T-cell (primary cell): Measurements from ENCODE around the gene VPS51. TPM values are rescaled to one million over a fixed set of nuclear protein-coding genes. Genes with fewer than 3 reads are reported as not detected.

Experiments
- ATAC-seq, 4 experiments: fragments of 200-7000 bp in 3 of 4; fragments of 150-1000 bp in 1 of 4; cut with Tn5 transposase; replicated peaks in 1 of 4; 1 replicate in 3 of 4; 2 replicates in 1 of 4; pipeline ENCODE4 v1.10.0; 2021; ENCODE audit warnings: moderate library complexity in 3 of 4, mild to moderate bottlenecking in 2 of 4, moderate number of reproducible peaks in 1 of 4
- CTCF ChIA-PET, 2 donors: fragments of 300-600 bp; sonication (Branson Sonifier 250); formaldehyde crosslinking; loops; one replicate each; lab custom pipeline; 2022; ENCODE audit warnings: antibody characterized with exemption in 2 of 2; lab: Charles Lee
- POLR2A ChIA-PET, 2 donors: fragments of 300-600 bp; sonication (Branson Sonifier 250); formaldehyde crosslinking; loops; one replicate each; lab custom pipeline; 2022; ENCODE audit warnings: antibody characterized with exemption in 2 of 2; lab: Charles Lee
- DNase-seq, 35 experiments: peaks; one replicate each; pipeline versions ENCODE4 v3.0.0 to v3.0.0-alpha.2; 2013 to 2023
- H3K27ac ChIP-seq: one replicate; pipeline ENCODE4 v1.5.1; 2013; ENCODE audit warnings: low read length
- H3K27me3 ChIP-seq, 2 experiments: replicated peaks in 1 of 2; 1 replicate in 1 of 2; 2 replicates in 1 of 2; pipeline versions ENCODE4 v1.6.1 to v1.7.0; 2013; ENCODE audit warnings: low read length in 1 of 2, mixed read lengths in 1 of 2; ENCODE audit not compliant: control insufficient read depth in 2 of 2, insufficient read depth in 2 of 2; ENCODE audit errors: extremely low read depth in 1 of 2
- H3K36me3 ChIP-seq, 2 donors: 1 replicate in 1 of 2; 2 replicates in 1 of 2; pipeline versions ENCODE4 v1.6.1 to v1.7.0; 2013; ENCODE audit warnings: low read length in 1 of 2; ENCODE audit not compliant: control insufficient read depth in 2 of 2, insufficient read depth in 1 of 2; ENCODE audit errors: extremely low read depth in 1 of 2
- H3K4me1 ChIP-seq, 2 experiments: 1 replicate in 1 of 2; 2 replicates in 1 of 2; pipeline versions ENCODE4 v1.6.1 to v1.7.0; 2013; ENCODE audit warnings: low read length in 2 of 2, mixed read lengths in 1 of 2; ENCODE audit not compliant: insufficient read depth in 2 of 2, control insufficient read depth in 1 of 2; ENCODE audit errors: extremely low read depth in 1 of 2
- H3K4me3 ChIP-seq, 2 donors: 1 replicate in 1 of 2; 2 replicates in 1 of 2; pipeline versions ENCODE4 v1.5.1 to v1.7.0; 2013; ENCODE audit warnings: mild to moderate bottlenecking in 2 of 2, low read length in 1 of 2, moderate library complexity in 1 of 2; ENCODE audit not compliant: control insufficient read depth in 1 of 2; ENCODE audit errors: extremely low read depth in 1 of 2
- H3K9me3 ChIP-seq: 2 replicates; pipeline ENCODE4 v1.7.0; 2013
- H3K27ac Mint-ChIP-seq, 2 donors: one replicate each; pipeline ENCODE4 v1.8.0; 2020 to 2021; ENCODE audit warnings: mild to moderate bottlenecking in 2 of 2, mixed read lengths in 2 of 2
- H3K27me3 Mint-ChIP-seq, 2 donors: one replicate each; pipeline ENCODE4 v1.8.0; 2021 to 2022; ENCODE audit warnings: mixed read lengths in 2 of 2
- H3K36me3 Mint-ChIP-seq: one replicate; pipeline ENCODE4 v1.8.0; 2021; ENCODE audit warnings: mixed read lengths
- H3K4me1 Mint-ChIP-seq, 3 donors: one replicate each; pipeline ENCODE4 v1.8.0; 2020 to 2022; ENCODE audit warnings: mixed read lengths in 3 of 3, mild to moderate bottlenecking in 1 of 3
- H3K4me3 Mint-ChIP-seq, 3 donors: one replicate each; pipeline ENCODE4 v1.8.0; 2020 to 2022; ENCODE audit warnings: mild to moderate bottlenecking in 3 of 3, mixed read lengths in 3 of 3, moderate library complexity in 3 of 3
- H3K9me3 Mint-ChIP-seq, 3 donors: one replicate each; pipeline ENCODE4 v1.8.0; 2020 to 2022; ENCODE audit warnings: mixed read lengths in 3 of 3
- WGBS: methylation state at CpG from one replicate; pipeline ENCODE4 v1.1.5; 2013; ENCODE audit warnings: missing lambda C conversion rate; ENCODE audit not compliant: insufficient coverage; 5-methylcytosine and 5-hydroxymethylcytosine counted together
- total RNA-seq, 35 experiments: library from RNA in 6 of 35; stranded (reverse) in 6 of 35; fragments of 120-200 nt in 1 of 35; gene quantifications; one replicate each; pipeline versions ENCODE4 v1.2.1 to v1.2.4 and lab custom pipeline; 2013 to 2026

The VPS51 gene
- total RNA-seq: 100 to 1,000 TPM; 210 to 303 (median 263) TPM
- total RNA-seq (2013): 174 TPM
- total RNA-seq (lab: John Stamatoyannopoulos, UW): 99.3 to 296 (median 193) reads per million in 29 experiments

DNA sequence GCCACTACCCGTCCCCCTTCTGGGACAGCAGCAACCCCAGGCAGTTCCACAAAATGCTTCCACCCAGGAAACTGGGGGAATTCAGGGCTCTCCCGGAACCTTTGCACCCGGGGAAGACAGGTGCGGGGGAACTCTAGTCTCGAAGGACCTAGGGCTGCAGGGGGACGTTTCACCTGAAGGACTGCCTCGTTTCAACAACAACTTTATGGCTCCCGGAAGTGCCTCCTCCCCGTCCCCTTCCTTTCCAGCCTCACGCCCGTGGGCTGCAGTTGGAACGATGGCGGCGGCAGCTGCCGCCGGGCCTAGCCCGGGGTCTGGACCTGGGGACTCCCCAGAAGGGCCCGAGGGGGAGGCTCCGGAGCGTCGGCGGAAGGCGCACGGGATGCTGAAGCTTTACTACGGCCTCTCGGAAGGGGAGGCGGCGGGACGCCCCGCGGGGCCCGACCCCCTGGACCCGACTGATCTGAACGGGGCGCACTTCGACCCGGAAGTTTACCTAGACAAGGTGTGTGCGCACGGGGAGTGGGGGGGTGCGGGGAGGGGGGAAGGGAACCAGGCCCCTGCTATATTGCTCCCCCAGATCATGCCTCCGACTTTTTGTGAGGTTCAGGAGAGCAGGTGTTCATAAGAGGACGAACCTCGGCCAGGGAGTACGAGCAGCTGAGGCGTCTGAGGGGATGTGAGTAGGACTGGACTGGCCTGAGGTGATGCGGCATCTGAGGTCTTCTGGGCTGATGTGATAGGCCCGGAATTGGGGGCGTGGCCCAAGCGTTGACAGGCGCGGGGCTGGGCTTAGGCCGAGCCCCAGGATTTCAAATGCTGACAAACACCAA is at the start of gene VPS51:
Gene VPS51, plus strand, starts transcription at position 241 of the 833 bp plus-strand sequence. Its CDS starts 37 bp downstream, at position 278.
- peaks cover 7 to 22% of the 10 kb centered on the region in 2 experiments for H3K4me1 ChIP-seq
- H3K27ac ChIP-seq: peak within 1 kb of the TSS; percentile 83
- Mint-ChIP-seq H3K27me3 (no peaks in the 10 kb centered on the region), H3K4me1 (peaks cover 13 to 24% (median 23%) of the 10 kb centered on the region in 3 donors), H3K4me3 (peak within 1 kb of the TSS; percentile 81 to 93 (median 85)), H3K36me3 (peaks cover 16% of the 10 kb centered on the region), H3K9me3 (no peaks in the 10 kb centered on the region), H3K27ac (peak within 1 kb of the TSS; percentile 92 to 94)
- H3K27me3 ChIP-seq: no peaks in the 10 kb centered on the region
- ATAC-seq (peak; percentile 86 to 88 (median 86)), DNase-seq (peak; percentile 72 to 93 (median 82))
- H3K4me3 ChIP-seq: peak within 1 kb of the TSS; percentile 39 to 78
- H3K36me3 ChIP-seq: peaks cover 0 to 18% of the 10 kb centered on the region in 2 donors
- ChIA-PET CTCF (interaction anchor here in 1 of 2 donors (0.6 kb wide), 2 partner anchors 137 to 224 kb away, joined by 3 to 5 read pairs; no protein-coding TSS in a partner anchor), POLR2A (interaction anchor here in 1 of 2 donors (0.7 kb wide), 1 partner anchor 26 kb away, joined by 3 read pairs; the partner anchor contains the start of genes FAU and MRPL49)
- WGBS: 1% methylated on average over 44 of the region's 52 CpGs
- H3K9me3 ChIP-seq: no peaks in the 10 kb centered on the region

DNA sequence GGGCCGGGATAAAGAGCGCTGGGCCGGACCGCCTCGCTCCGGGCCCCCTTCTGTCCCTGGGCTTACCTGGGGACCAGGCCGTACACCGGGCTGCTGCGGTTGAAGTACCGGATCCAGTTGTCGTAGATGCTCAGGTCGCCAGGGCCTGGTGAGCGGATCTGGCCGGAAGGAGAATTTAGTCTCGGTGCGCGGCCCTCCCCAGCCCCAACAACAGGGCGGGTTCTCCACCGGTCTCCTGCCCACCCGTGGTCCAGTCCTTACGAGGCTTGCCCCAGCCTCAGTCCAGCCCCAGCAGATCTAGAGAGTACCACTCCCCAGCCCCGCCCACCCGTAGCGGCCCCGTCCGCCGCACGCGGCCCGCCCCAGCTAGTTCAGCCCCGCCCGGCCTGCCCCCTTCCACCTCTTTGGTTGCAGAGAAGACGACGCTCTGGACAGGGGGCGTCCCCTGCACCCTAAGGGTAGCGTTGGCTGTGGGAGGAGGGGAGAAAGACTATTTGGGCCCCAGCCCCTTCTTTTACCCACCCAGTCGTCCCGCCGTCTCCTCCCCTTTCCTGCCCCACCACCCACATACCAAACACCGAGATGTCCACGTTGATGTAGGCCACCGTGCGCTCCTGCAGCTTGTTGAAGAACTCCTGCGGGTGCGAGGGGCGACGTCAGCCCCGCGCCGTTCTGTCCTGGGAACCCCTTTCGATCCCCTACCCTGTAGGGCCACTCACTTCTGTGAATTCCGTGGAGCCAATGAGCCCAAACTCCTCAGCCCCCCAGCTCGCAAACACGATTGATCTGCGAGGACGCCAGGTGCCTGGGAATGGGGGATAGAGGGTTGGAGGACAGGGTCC is 48.2 kb upstream of the VPS51 start:
- Mint-ChIP-seq H3K9me3 (no peaks in the 10 kb centered on the region), H3K36me3 (peaks cover 8% of the 10 kb centered on the region), H3K4me3 (peak overlapping the region; percentile 78 to 83 (median 82)), H3K4me1 (peaks cover 20 to 29% (median 23%) of the 10 kb centered on the region in 3 donors), H3K27ac (peak overlapping the region; percentile 80 to 94), H3K27me3 (no peaks in the 10 kb centered on the region)
- DNase-seq: peak in 13 of 35 experiments; percentile 6 to 38 (median 20)
- Histone ChIP-seq H3K4me1 (peaks cover 0 to 30% of the 10 kb centered on the region in 2 experiments), H3K4me3 (peak overlapping the region in 1 of 2 donors; percentile 47), H3K27ac (no peak overlapping the region), H3K36me3 (peaks cover 0 to 13% of the 10 kb centered on the region in 2 donors), H3K9me3 (no peaks in the 10 kb centered on the region), H3K27me3 (peaks cover 0 to 1% of the 10 kb centered on the region in 2 experiments)
- peak; percentile 66 to 69 (median 68) for ATAC-seq
- 40% methylated on average over 27 of the region's 56 CpGs for WGBS
- CTCF ChIA-PET: no interaction called here
- POLR2A ChIA-PET: no interaction called here

DNA sequence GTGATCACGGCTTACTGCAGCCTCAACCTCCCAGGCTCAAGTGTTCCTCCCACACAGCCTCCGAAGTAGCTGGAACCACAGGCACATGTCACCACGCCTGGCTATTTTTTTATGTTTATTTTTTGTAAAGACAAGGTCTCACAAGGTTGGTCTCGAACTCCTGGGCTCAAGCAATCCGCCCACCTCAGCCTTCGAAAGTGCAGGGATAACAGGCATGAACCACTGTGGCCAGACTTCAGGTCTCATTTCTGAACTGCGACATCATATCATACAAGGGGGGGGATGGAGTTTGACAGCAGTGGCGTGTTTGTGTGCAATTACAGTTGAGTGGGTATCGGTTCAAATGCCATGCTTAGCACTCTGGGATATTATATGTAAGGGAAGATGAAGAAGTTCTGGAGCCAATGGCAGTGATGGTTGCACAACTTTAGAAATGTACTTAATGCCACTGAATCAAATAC is 44.6 kb upstream of the VPS51 start:
- POLR2A ChIA-PET: no interaction called here
- Histone ChIP-seq H3K36me3 (no peaks in the 10 kb centered on the region), H3K4me3 (no peak overlapping the region), H3K27ac (no peak overlapping the region), H3K27me3 (peaks cover 0 to 13% of the 10 kb centered on the region in 2 experiments), H3K4me1 (peaks cover 8 to 36% of the 10 kb centered on the region in 2 experiments), H3K9me3 (no peaks in the 10 kb centered on the region)
- Mint-ChIP-seq H3K27ac (no peak overlapping the region), H3K9me3 (no peaks in the 10 kb centered on the region), H3K36me3 (no peaks in the 10 kb centered on the region), H3K27me3 (no peaks in the 10 kb centered on the region), H3K4me3 (no peak overlapping the region), H3K4me1 (peaks cover 28 to 36% (median 29%) of the 10 kb centered on the region in 3 donors)
- ATAC-seq (no peak), DNase-seq (no peak)
- WGBS: 86% methylated on average over 4 of the region's 9 CpGs
- CTCF ChIA-PET: no interaction called here

DNA sequence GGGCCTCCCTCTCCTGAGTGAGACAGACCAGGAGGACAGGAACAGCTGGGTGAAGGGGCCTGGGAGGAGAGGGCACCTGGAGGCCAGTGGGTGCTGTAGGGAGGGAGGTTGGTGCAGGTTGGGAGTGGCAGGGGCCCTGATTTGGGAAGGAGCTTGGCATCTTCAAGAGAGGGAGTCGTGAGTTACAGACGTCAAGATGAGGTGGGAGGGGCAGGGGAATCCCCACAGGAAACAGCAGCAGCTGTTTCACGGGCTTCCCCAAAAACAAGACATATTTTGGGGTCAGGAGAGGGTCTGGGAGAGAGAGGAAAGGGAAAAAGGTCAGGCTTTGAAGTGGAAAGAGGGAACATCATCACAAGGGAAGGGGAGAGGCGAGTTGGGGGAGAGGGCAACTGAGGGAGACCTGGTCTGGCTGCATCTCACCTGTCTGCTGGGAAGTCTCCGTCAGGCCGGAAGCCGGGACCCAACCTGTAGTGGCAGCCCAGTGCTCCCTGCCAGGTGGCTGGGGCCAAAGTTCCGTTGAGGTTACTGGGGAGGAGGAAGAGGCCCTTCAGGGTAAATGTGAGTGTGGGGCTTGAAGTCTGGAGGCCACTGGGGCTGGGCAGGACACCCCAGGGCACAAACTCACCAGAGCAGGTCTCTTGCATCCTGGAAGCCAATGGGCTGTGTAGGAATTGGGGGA is 42.0 kb upstream of the VPS51 start:
- peak; percentile 48 to 89 (median 64) for ATAC-seq
- peaks cover 8 to 17% of the 10 kb centered on the region in 2 experiments for H3K4me1 ChIP-seq
- ChIA-PET POLR2A (no interaction called here), CTCF (no interaction called here)
- H3K4me3 ChIP-seq: peak overlapping the region in 1 of 2 donors; percentile 4
- no peaks in the 10 kb centered on the region for H3K36me3 Mint-ChIP-seq
- 17% methylated on average over 8 of the region's 8 CpGs for WGBS
- peaks cover 0 to 17% of the 10 kb centered on the region in 2 experiments for H3K27me3 ChIP-seq
- peak overlapping the region; percentile 87 to 90 for H3K27ac Mint-ChIP-seq
- peak overlapping the region; percentile 60 to 73 (median 68) for H3K4me3 Mint-ChIP-seq
- no peaks in the 10 kb centered on the region for H3K9me3 ChIP-seq
- DNase-seq: peak in 26 of 35 experiments; percentile 9 to 65 (median 22)
- H3K4me1 Mint-ChIP-seq: peaks cover 15 to 19% (median 18%) of the 10 kb centered on the region in 3 donors
- H3K27me3 Mint-ChIP-seq: no peaks in the 10 kb centered on the region
- no peaks in the 10 kb centered on the region for H3K36me3 ChIP-seq
- H3K9me3 Mint-ChIP-seq: no peaks in the 10 kb centered on the region
- peak overlapping the region; percentile 19 for H3K27ac ChIP-seq

DNA sequence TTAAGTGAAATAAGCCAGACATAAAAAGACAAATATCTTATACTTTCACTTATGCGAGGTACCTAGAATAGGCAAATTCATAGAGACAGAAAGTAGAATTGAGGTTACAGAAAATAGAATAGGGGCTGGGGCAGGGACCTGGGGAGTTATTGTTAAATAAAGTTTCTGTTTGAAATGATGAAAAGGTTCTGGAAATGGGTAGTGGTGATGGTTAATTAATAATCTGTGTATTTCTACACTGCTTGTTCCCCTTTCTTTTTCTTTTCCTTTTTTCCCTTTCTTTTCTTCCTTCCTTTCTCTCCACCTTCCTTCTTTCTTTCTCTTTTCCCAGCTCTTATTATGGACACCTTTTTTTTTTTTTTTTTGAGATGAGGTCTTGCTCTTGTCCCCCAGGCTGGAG is 40.5 kb upstream of the VPS51 start:
- Histone ChIP-seq H3K4me3 (no peak overlapping the region), H3K4me1 (peaks cover 8 to 17% of the 10 kb centered on the region in 2 experiments), H3K9me3 (no peaks in the 10 kb centered on the region), H3K27me3 (peaks cover 0 to 17% of the 10 kb centered on the region in 2 experiments), H3K36me3 (no peaks in the 10 kb centered on the region), H3K27ac (no peak overlapping the region)
- ChIA-PET CTCF (no interaction called here), POLR2A (no interaction called here)
- no peak overlapping the region for H3K4me3 Mint-ChIP-seq
- peaks cover 15 to 19% (median 18%) of the 10 kb centered on the region in 3 donors for H3K4me1 Mint-ChIP-seq
- no peaks in the 10 kb centered on the region for H3K9me3 Mint-ChIP-seq
- H3K27me3 Mint-ChIP-seq: no peaks in the 10 kb centered on the region
- H3K27ac Mint-ChIP-seq: peak overlapping the region in 1 of 2 donors; percentile 16
- WGBS: no CpG with 5 or more reads among the region's 1 CpG
- H3K36me3 Mint-ChIP-seq: no peaks in the 10 kb centered on the region
- DNase-seq: no peak
- no peak for ATAC-seq
